GM12801 (cell line): ENCODE results near the gene RAPGEF4.

Experiments
- CTCF ChIP-seq: IDR thresholded peaks from one replicate; pipeline ENCODE4 v1.5.1; 2011; ENCODE audit warnings: control low read depth; ENCODE audit not compliant: insufficient read length; ENCODE audit errors: extremely low read depth

RAPGEF4 gene

GRCh38 chr2:172763079-172763478 is 27.4 kb downstream of the RAPGEF4 start:
- TF ChIP-seq CTCF = no peak

- TF ChIP-seq CTCF = no peak
These were observed 30.0 kb downstream of the RAPGEF4 start for GRCh38 chr2:172765662-172766061.

- no peak for TF ChIP-seq CTCF
These were observed 32.8 kb downstream of the RAPGEF4 start for GRCh38 chr2:172768401-172768800.

GRCh38 chr2:172769879-172770278 is 34.2 kb downstream of the RAPGEF4 start:
- TF ChIP-seq CTCF = no peak

GRCh38 chr2:172770887-172771286 is 35.2 kb downstream of the RAPGEF4 start:
- no peak for TF ChIP-seq CTCF

GRCh38 chr2:172772633-172773032 is 37.0 kb downstream of the RAPGEF4 start:
- no peak for TF ChIP-seq CTCF

GRCh38 chr2:172774302-172774701 is 38.7 kb downstream of the RAPGEF4 start:
- no peak for TF ChIP-seq CTCF

GRCh38 chr2:172775319-172775718 is 39.7 kb downstream of the RAPGEF4 start:
- no peak for TF ChIP-seq CTCF
